Suprapubic skin (tissue), 4 donors: Measurements from ENCODE around the gene CRELD1. TPM values are rescaled to one million over a fixed set of nuclear protein-coding genes. Genes with fewer than 3 reads are reported as not detected.
"Not testable (repeated sequence)": the region's sequence is repeated elsewhere in the genome, so short reads cannot be mapped to it uniquely, and the experiment has no call there.

Experiments used
- DNase-seq, 2 donors: peaks; one replicate each; pipeline ENCODE4 v3.0.0-alpha.2; 2019; ENCODE audit warnings: low spot score in 2 of 2
- H3K27ac ChIP-seq: fragments of 200-600 bp; sonication (generic); one replicate; pipeline ENCODE4 v1.5.1; 2019
- H3K27me3 ChIP-seq: fragments of 200-600 bp; sonication (generic); one replicate; pipeline ENCODE4 v1.5.1; 2019
- H3K36me3 ChIP-seq: fragments of 200-600 bp; sonication (generic); one replicate; pipeline ENCODE4 v1.5.1; 2019
- H3K4me1 ChIP-seq: fragments of 200-600 bp; sonication (generic); one replicate; pipeline ENCODE4 v1.5.1; 2019
- H3K4me3 ChIP-seq: fragments of 200-600 bp; sonication (generic); one replicate; pipeline ENCODE4 v1.5.1; 2019; ENCODE audit warnings: mild to moderate bottlenecking
- H3K9me3 ChIP-seq: fragments of 200-600 bp; sonication (generic); one replicate; pipeline ENCODE4 v1.5.1; 2019
- CTCF ChIP-seq, 2 donors: fragments of 200-600 bp in 1 of 2; fragments of 450-650 bp in 1 of 2; sonication (generic) in 1 of 2; IDR thresholded peaks; one replicate each; pipeline ENCODE4 v1.5.1; 2016 to 2019; ENCODE audit warnings: antibody characterized with exemption in 2 of 2, mild to moderate bottlenecking in 1 of 2, moderate library complexity in 1 of 2
- EP300 ChIP-seq: sonication (generic); formaldehyde crosslinking; IDR thresholded peaks from one replicate; pipeline ENCODE4 v1.6.1; 2017; ENCODE audit warnings: antibody characterized with exemption
- POLR2A ChIP-seq, 2 donors: fragments of 450-650 bp; IDR thresholded peaks; one replicate each; pipeline ENCODE4 v1.6.1; 2017; ENCODE audit warnings: antibody characterized with exemption in 2 of 2, mild to moderate bottlenecking in 2 of 2, moderate library complexity in 2 of 2
- POLR2AphosphoS5 ChIP-seq, 3 donors: sonication (generic); formaldehyde crosslinking; IDR thresholded peaks; one replicate each; pipeline ENCODE4 v1.6.1; 2017; ENCODE audit warnings: antibody characterized with exemption in 3 of 3
- WGBS: methylation state at CpG from one replicate; pipeline ENCODE4 v1.1.5; 2018; 5-methylcytosine and 5-hydroxymethylcytosine counted together
- total RNA-seq, 4 donors: library from RNA; depleted of rRNA; stranded (reverse); fragments of >200 nt; gene quantifications; one replicate each; pipeline ENCODE4 v1.1.0, GENCODE V29; 2016

CRELD1 gene
- total RNA-seq, 4 donors from 2014 or later, result 18.9 to 46.7 (median 26.0) TPM

GRCh38 chr3:9897408-9898372, 35.9 kb upstream of the CRELD1 start:
- H3K36me3 ChIP-seq, result peaks cover 6% of the 10 kb centered on the region
- DNase-seq, result no peak
- peaks cover 48% of the 10 kb centered on the region for H3K4me1 ChIP-seq
- no peak for TF ChIP-seq POLR2AphosphoS5 (IDR thresholded peaks at IDR 0.05)
- no peak for TF ChIP-seq CTCF (IDR thresholded peaks at IDR 0.05)
- no peak for TF ChIP-seq EP300
- no peak for TF ChIP-seq POLR2A (IDR thresholded peaks at IDR 0.05)
- peak overlapping the region; percentile 50 for H3K27ac ChIP-seq
- H3K27me3 ChIP-seq, result no peaks in the 10 kb centered on the region
- no peaks in the 10 kb centered on the region for H3K9me3 ChIP-seq
- H3K4me3 ChIP-seq, result no peak overlapping the region
- WGBS, result 63% methylated on average over 3 of the region's 4 CpGs

- Histone ChIP-seq H3K4me3 (no peak overlapping the region), H3K9me3 (no peaks in the 10 kb centered on the region), H3K36me3 (no peaks in the 10 kb centered on the region), H3K27ac (peak overlapping the region; percentile 50), H3K4me1 (peaks cover 48% of the 10 kb centered on the region), H3K27me3 (no peaks in the 10 kb centered on the region)
- TF ChIP-seq EP300, result no peak
- TF ChIP-seq CTCF (IDR thresholded peaks at IDR 0.05), result no peak
- TF ChIP-seq POLR2A (IDR thresholded peaks at IDR 0.05), result no peak
- no peak for DNase-seq
- WGBS, result 50% methylated on average over 8 of the region's 8 CpGs
Measured at GRCh38 chr3:9898467-9899241, 35.0 kb upstream of the CRELD1 start.

- WGBS, result 44% methylated on average over 3 of the region's 3 CpGs
- H3K9me3 ChIP-seq, result no peaks in the 10 kb centered on the region
- H3K36me3 ChIP-seq, result no peaks in the 10 kb centered on the region
- TF ChIP-seq POLR2AphosphoS5 (IDR thresholded peaks at IDR 0.05), result no peak
- TF ChIP-seq EP300, result no peak
- TF ChIP-seq POLR2A (IDR thresholded peaks at IDR 0.05), result no peak
- TF ChIP-seq CTCF (IDR thresholded peaks at IDR 0.05), result no peak
- no peak overlapping the region for H3K4me3 ChIP-seq
- no peaks in the 10 kb centered on the region for H3K27me3 ChIP-seq
- no peak for DNase-seq
- H3K4me1 ChIP-seq, result peaks cover 49% of the 10 kb centered on the region
- H3K27ac ChIP-seq, result peak overlapping the region; percentile 20
Measured at GRCh38 chr3:9899289-9899791, 34.3 kb upstream of the CRELD1 start.

- 96% methylated on average over 6 of the region's 6 CpGs for WGBS
- H3K27ac ChIP-seq, H3K36me3 ChIP-seq, H3K27me3 ChIP-seq, H3K4me3 ChIP-seq, H3K9me3 ChIP-seq, DNase-seq: not testable (repeated sequence)
- peaks cover 53% of the 10 kb centered on the region for H3K4me1 ChIP-seq
Measured at GRCh38 chr3:9900965-9901415, 32.6 kb upstream of the CRELD1 start.

- Histone ChIP-seq H3K27ac (peak overlapping the region; percentile 89), H3K4me3 (no peak overlapping the region), H3K4me1 (peaks cover 55% of the 10 kb centered on the region), H3K36me3 (peaks cover 4% of the 10 kb centered on the region), H3K9me3 (no peaks in the 10 kb centered on the region), H3K27me3 (no peaks in the 10 kb centered on the region)
- no peak for TF ChIP-seq EP300
- TF ChIP-seq CTCF (IDR thresholded peaks at IDR 0.05), result no peak
- no peak for TF ChIP-seq POLR2AphosphoS5 (IDR thresholded peaks at IDR 0.05)
- TF ChIP-seq POLR2A (IDR thresholded peaks at IDR 0.05), result no peak
- no peak for DNase-seq
- WGBS, result 67% methylated on average over 5 of the region's 5 CpGs
Measured at GRCh38 chr3:9901967-9902366, 31.7 kb upstream of the CRELD1 start.
